Measurements from ENCODE around the gene CAMK2B.

DNA sequence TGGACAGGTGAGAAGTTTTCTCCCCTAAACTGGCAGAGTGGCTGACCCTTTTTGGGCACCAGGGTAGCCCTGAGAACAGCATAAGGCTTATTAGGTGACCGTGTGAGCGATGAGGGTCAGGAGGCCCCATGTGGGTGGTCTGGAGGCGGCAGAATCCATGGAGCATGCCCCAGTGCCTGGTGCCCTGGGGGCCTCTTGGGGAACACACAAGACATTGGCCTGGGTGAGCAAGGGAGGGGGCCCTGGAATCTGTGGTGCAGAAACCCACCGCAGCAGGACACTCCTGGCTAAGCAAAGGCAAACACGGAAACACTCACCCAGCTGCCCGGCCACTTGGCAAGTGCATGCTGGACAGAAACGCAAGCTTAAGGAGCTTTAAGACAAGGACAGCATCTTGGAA is 95.1 kb downstream of the CAMK2B start:
- TF ChIP-seq, protein P1, sequence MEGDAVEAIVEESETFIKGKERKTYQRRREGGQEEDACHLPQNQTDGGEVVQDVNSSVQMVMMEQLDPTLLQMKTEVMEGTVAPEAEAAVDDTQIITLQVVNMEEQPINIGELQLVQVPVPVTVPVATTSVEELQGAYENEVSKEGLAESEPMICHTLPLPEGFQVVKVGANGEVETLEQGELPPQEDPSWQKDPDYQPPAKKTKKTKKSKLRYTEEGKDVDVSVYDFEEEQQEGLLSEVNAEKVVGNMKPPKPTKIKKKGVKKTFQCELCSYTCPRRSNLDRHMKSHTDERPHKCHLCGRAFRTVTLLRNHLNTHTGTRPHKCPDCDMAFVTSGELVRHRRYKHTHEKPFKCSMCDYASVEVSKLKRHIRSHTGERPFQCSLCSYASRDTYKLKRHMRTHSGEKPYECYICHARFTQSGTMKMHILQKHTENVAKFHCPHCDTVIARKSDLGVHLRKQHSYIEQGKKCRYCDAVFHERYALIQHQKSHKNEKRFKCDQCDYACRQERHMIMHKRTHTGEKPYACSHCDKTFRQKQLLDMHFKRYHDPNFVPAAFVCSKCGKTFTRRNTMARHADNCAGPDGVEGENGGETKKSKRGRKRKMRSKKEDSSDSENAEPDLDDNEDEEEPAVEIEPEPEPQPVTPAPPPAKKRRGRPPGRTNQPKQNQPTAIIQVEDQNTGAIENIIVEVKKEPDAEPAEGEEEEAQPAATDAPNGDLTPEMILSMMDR (IDR thresholded peaks at IDR 0.05), result no peak
- TF ChIP-seq EP300 (IDR thresholded peaks at IDR 0.05), result no peak
- no peak for TF ChIP-seq POLR2AphosphoS5 (IDR thresholded peaks at IDR 0.05)
- TF ChIP-seq POLR2A (IDR thresholded peaks at IDR 0.05), result no peak

Data from sigmoid colon (tissue), 4 donors.